OCI-LY7 (cell line): ENCODE data around the gene DCT. TPM values are rescaled to one million over a fixed set of nuclear protein-coding genes. Genes with fewer than 3 reads are reported as not detected.

Experiments used
- BruUV-seq: library from RNA; stranded (reverse); fragments of 400-500 nt; replicated peaks from 2 replicates; lab custom pipeline; 2021; lab: Mats Ljungman, UMichigan
- CTCF ChIA-PET: fragments of 300-600 bp; sonication (Branson Sonifier 250); formaldehyde crosslinking; loops from one replicate; lab custom pipeline; 2022; ENCODE audit warnings: antibody characterized with exemption; ENCODE audit not compliant: unreplicated experiment; lab: Charles Lee
- POLR2A ChIA-PET: fragments of 300-600 bp; sonication (Branson Sonifier 250); formaldehyde crosslinking; loops from one replicate; lab custom pipeline; 2022; ENCODE audit warnings: antibody characterized with exemption; lab: Charles Lee
- DNase-seq: peaks from one replicate; pipeline ENCODE4 v3.0.0-alpha.2; 2015; ENCODE audit warnings: low spot score
- H2AFZ ChIP-seq: fragments of 200-600 bp; sonication (generic), shearing (Covaris generic); 2 replicates; pipeline ENCODE4 v1.6.1; 2014; ENCODE audit warnings: mild to moderate bottlenecking, antibody characterized with exemption, low read length, moderate library complexity
- H3K27ac ChIP-seq: fragments of 200-600 bp; sonication (generic); 2 replicates; pipeline ENCODE4 v1.5.1; 2014; ENCODE audit warnings: mixed run types, low read depth, mild to moderate bottlenecking, moderate library complexity, low read length, inconsistent platforms; ENCODE audit not compliant: poor library complexity, severe bottlenecking
- H3K36me3 ChIP-seq: fragments of 200-600 bp; sonication (generic); 2 replicates; pipeline ENCODE4 v1.6.1; 2014; ENCODE audit warnings: mild to moderate bottlenecking, antibody characterized with exemption, low read length, moderate library complexity, mixed read lengths; ENCODE audit not compliant: insufficient read depth
- H3K4me1 ChIP-seq: fragments of 200-600 bp; sonication (generic); 2 replicates; pipeline ENCODE4 v1.5.1; 2014; ENCODE audit warnings: mild to moderate bottlenecking, low read length; ENCODE audit not compliant: insufficient read depth, poor library complexity, severe bottlenecking
- H3K4me2 ChIP-seq: fragments of 200-600 bp; sonication (generic); 2 replicates; pipeline ENCODE4 v1.6.1; 2014; ENCODE audit warnings: mild to moderate bottlenecking, low read length
- H3K4me3 ChIP-seq: fragments of 200-600 bp; sonication (generic); 2 replicates; pipeline ENCODE4 v1.5.1; 2014; ENCODE audit warnings: mild to moderate bottlenecking, low read depth, low read length; ENCODE audit not compliant: poor library complexity, severe bottlenecking
- H3K79me2 ChIP-seq: fragments of 200-600 bp; sonication (generic); 2 replicates; pipeline ENCODE4 v1.6.1; 2016; ENCODE audit warnings: low read depth, mild to moderate bottlenecking, low read length, moderate library complexity, mixed read lengths; ENCODE audit not compliant: insufficient read depth
- H3K9me2 ChIP-seq: fragments of 200-600 bp; sonication (generic); 2 replicates; pipeline ENCODE4 v1.6.1; 2016; ENCODE audit warnings: mild to moderate bottlenecking, low read length, mixed read lengths; ENCODE audit not compliant: insufficient read depth
- H3K9me3 ChIP-seq: fragments of 200-600 bp; sonication (generic); 2 replicates; pipeline ENCODE4 v1.6.1; 2014; ENCODE audit warnings: mild to moderate bottlenecking, mixed run types, low read length, mixed read lengths
- H4K20me1 ChIP-seq: fragments of 200-600 bp; sonication (generic); 2 replicates; pipeline ENCODE4 v1.6.1; 2014; ENCODE audit warnings: mild to moderate bottlenecking, antibody characterized with exemption, low read length, moderate library complexity, mixed read lengths; ENCODE audit not compliant: insufficient read depth
- CTCF ChIP-seq: fragments of 200-600 bp; sonication (generic); conservative IDR thresholded peaks from 2 replicates; pipeline ENCODE4 v1.5.1; 2014; ENCODE audit warnings: mild to moderate bottlenecking, antibody characterized with exemption, low read length, moderate library complexity, mixed read lengths
- EZH2phosphoT487 ChIP-seq: fragments of 200-600 bp; sonication (generic); IDR thresholded peaks from 2 replicates; pipeline ENCODE4 v1.6.1; 2018; ENCODE audit warnings: low read depth, borderline replicate concordance, mild to moderate bottlenecking, mixed run types, antibody characterized with exemption, low read length, moderate library complexity, mixed read lengths
- intact Hi-C: fragments of 100-400 bp; cut with micrococcal nuclease; formaldehyde crosslinking; loops from one replicate; pipeline ENCODE4 v1.10.0; 2022; ENCODE audit not compliant: unreplicated experiment
- total RNA-seq, 2 experiments: library from RNA; depleted of rRNA in 1 of 2; stranded (reverse); fragments of >200 nt in 1 of 2; shearing (Covaris generic) in 1 of 2; gene quantifications; 2 replicates each; pipeline ENCODE4 v1.2.3, GENCODE V29; 2014 to 2022

DCT gene
- total RNA-seq, 2 experiments from 2014 or later, result 0.25 TPM; not detected in 1

DNA sequence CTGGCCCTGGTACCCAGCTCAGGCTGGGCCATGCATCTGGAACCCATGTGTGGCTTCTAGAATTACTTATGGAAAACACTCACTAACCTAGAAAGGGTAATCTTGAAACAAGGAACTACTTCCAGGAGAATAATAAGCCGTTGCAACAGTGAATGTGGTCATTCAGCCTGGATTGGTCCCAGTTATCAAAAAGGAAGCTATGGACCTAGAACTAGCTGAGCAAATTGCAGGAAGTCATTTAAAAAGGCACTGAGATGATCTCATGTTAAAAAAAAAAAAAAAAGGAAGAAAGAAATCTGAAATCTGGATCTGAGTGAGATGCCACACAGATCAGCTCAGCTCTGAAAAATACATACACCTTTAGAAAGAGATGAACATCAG, 59.6 kb downstream of the DCT start:
- ChIA-PET CTCF (no interaction called here), POLR2A (interaction anchor here (0.7 kb wide), 1 partner anchor 734 kb away, joined by 4 read pairs; no protein-coding TSS in a partner anchor)
- Histone ChIP-seq H3K27ac (no peak overlapping the region), H3K4me1 (no peaks in the 10 kb centered on the region), H4K20me1 (no peaks in the 10 kb centered on the region), H3K9me3 (no peaks in the 10 kb centered on the region), H3K4me2 (no peak overlapping the region), H2AFZ (no peak overlapping the region), H3K79me2 (no peaks in the 10 kb centered on the region), H3K36me3 (no peaks in the 10 kb centered on the region), H3K9me2 (no peaks in the 10 kb centered on the region), H3K4me3 (no peak overlapping the region)
- TF ChIP-seq CTCF (no peak), EZH2phosphoT487 (no peak)
- DNase-seq, result no peak
- BruUV-seq, result no TSS peak
- intact Hi-C loops, result no loop called here

DNA sequence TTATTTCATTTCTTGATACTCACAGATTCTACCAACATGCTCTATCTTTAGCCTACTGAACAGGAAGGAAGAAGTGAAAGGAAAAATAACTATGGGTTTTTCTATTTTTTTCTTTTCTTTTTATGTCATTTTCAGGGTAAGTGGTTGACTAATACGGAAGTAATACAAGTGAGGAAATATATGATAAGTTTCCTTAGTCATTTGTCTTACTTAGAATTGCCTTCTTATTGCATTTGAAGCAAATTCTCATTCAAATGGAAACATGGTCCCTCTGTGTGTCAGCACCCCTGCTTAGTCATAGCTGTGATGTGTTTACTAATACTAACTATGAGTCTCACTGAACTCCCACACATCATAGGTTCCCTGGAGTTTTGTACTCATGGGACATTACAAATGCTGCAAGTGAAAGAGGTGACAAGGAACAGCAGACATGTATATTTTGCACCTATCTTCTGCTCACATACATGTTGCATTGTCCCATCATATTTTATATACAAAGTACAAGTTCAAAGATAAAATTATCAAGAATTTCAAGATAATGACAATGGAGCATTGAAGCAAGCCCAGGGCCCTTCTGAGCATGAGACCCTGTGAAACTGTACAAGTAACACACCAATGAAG, 60.1 kb downstream of the DCT start:
- Histone ChIP-seq H3K36me3 (no peaks in the 10 kb centered on the region), H3K4me2 (no peak overlapping the region), H3K79me2 (no peaks in the 10 kb centered on the region), H3K4me1 (no peaks in the 10 kb centered on the region), H3K9me3 (no peaks in the 10 kb centered on the region), H3K9me2 (no peaks in the 10 kb centered on the region), H4K20me1 (no peaks in the 10 kb centered on the region), H3K4me3 (no peak overlapping the region), H2AFZ (no peak overlapping the region), H3K27ac (no peak overlapping the region)
- no peak for TF ChIP-seq CTCF
- TF ChIP-seq EZH2phosphoT487, result no peak
- no peak for DNase-seq
- intact Hi-C loops, result no loop called here
- no TSS peak for BruUV-seq
- CTCF ChIA-PET, result no interaction called here
- POLR2A ChIA-PET, result interaction anchor here (0.7 kb wide), 1 partner anchor 735 kb away, joined by 4 read pairs; no protein-coding TSS in a partner anchor

GRCh38 chr13:94417294-94417693, 62.2 kb downstream of the DCT start:
- BruUV-seq, result no TSS peak
- no peaks in the 10 kb centered on the region for H3K9me2 ChIP-seq
- H3K4me2 ChIP-seq, result no peak overlapping the region
- ChIA-PET CTCF (no interaction called here), POLR2A (no interaction called here)
- intact Hi-C loops, result no loop called here
- DNase-seq, result no peak
- TF ChIP-seq EZH2phosphoT487, result no peak
- TF ChIP-seq CTCF, result no peak
- no peak overlapping the region for H2AFZ ChIP-seq
- no peaks in the 10 kb centered on the region for H3K4me1 ChIP-seq
- no peak overlapping the region for H3K4me3 ChIP-seq
- H3K27ac ChIP-seq, result no peak overlapping the region
- H3K36me3 ChIP-seq, result no peaks in the 10 kb centered on the region
- no peaks in the 10 kb centered on the region for H3K9me3 ChIP-seq
- no peaks in the 10 kb centered on the region for H3K79me2 ChIP-seq
- no peaks in the 10 kb centered on the region for H4K20me1 ChIP-seq
